Measurements from ENCODE around the gene TFPI2.

DNA sequence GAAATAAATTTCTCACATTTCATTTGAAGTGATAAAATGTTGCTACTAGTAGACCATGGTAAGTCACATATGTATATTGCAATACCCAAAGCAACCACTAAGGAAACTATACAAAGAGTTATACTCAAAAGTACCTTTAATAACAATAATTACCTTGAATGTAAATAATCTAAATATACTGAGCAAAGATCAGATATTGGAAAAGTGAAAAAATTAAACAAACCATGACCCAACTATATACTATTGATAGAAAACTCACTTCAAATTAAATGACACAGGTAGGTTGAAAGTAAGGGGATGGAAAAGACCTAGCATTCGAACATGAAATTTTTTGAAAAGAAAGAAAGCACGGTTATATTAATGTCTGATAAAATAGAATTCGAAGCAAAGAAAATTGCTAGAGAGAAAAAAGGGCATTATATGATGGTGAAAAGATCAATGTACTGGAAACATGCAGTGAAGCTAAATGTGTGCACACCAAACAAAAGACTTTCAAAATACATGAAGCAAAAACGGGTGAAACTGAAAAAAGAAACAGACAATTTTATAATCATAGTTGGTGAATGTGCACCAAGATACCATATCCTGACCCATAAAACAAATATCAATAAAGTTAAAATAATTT is 29.1 kb downstream of the TFPI2 start:
- no peak for TF ChIP-seq NFE2L2 (IDR thresholded peaks at IDR 0.05; ENCODE audit: low read depth, low read length)
- TF ChIP-seq, protein P1, sequence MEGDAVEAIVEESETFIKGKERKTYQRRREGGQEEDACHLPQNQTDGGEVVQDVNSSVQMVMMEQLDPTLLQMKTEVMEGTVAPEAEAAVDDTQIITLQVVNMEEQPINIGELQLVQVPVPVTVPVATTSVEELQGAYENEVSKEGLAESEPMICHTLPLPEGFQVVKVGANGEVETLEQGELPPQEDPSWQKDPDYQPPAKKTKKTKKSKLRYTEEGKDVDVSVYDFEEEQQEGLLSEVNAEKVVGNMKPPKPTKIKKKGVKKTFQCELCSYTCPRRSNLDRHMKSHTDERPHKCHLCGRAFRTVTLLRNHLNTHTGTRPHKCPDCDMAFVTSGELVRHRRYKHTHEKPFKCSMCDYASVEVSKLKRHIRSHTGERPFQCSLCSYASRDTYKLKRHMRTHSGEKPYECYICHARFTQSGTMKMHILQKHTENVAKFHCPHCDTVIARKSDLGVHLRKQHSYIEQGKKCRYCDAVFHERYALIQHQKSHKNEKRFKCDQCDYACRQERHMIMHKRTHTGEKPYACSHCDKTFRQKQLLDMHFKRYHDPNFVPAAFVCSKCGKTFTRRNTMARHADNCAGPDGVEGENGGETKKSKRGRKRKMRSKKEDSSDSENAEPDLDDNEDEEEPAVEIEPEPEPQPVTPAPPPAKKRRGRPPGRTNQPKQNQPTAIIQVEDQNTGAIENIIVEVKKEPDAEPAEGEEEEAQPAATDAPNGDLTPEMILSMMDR (conservative IDR thresholded peaks at IDR 0.05; ENCODE audit: low read depth, low read length): 0 out of 2 replicates have a peak, but pooled peaks have one; percentile 10
